WERI-Rb-1 (cell line): ENCODE measurements around the gene SMAD2.

ENCODE experiments used
- DNase-seq: peaks from one replicate; pipeline ENCODE4 v3.0.0-alpha.2; 2020
- H3K27ac ChIP-seq: fragments of 250-450 bp; sonication (Bioruptor Pico); 2 replicates; pipeline ENCODE4 v1.5.1; 2020; ENCODE audit warnings: mild to moderate bottlenecking, moderate library complexity
- H3K27me3 ChIP-seq: fragments of 250-450 bp; sonication (Bioruptor Pico); 2 replicates; pipeline ENCODE4 v1.5.1; 2021; ENCODE audit warnings: mild to moderate bottlenecking, low read depth, moderate library complexity; ENCODE audit not compliant: insufficient read depth, severe bottlenecking
- H3K36me3 ChIP-seq: fragments of 250-450 bp; sonication (Bioruptor Pico); 2 replicates; pipeline ENCODE4 v1.5.1; 2020; ENCODE audit warnings: mild to moderate bottlenecking, moderate library complexity
- H3K4me3 ChIP-seq: 2 replicates; pipeline ENCODE4 v1.5.1; 2011; ENCODE audit warnings: low read depth, mild to moderate bottlenecking, control low read depth, low read length
- H3K9me3 ChIP-seq: fragments of 250-450 bp; sonication (Bioruptor Pico); 2 replicates; pipeline ENCODE4 v1.5.1; 2021; ENCODE audit warnings: mild to moderate bottlenecking, moderate library complexity; ENCODE audit not compliant: severe bottlenecking
- CTCF ChIP-seq: IDR thresholded peaks from 2 replicates; pipeline ENCODE4 v1.5.1; 2011; ENCODE audit warnings: low read depth, mild to moderate bottlenecking, control low read depth, inconsistent platforms, low read length

SMAD2 gene

GRCh38 chr18:47797126-47797525 is 133.3 kb downstream of the SMAD2 start:
- TF ChIP-seq CTCF, result no peak
- Histone ChIP-seq H3K27ac (no peak overlapping the region), H3K9me3 (no peaks in the 10 kb centered on the region), H3K27me3 (peaks cover 2% of the 10 kb centered on the region), H3K36me3 (no peaks in the 10 kb centered on the region), H3K4me3 (no peak overlapping the region)
- DNase-seq, result no peak

GRCh38 chr18:47795434-47795814 is 135.0 kb downstream of the SMAD2 start:
- no peak for DNase-seq
- no peak for TF ChIP-seq CTCF

GRCh38 chr18:47794725-47795433 is 135.6 kb downstream of the SMAD2 start:
- no peak for TF ChIP-seq CTCF
- Histone ChIP-seq H3K36me3 (no peaks in the 10 kb centered on the region), H3K9me3 (no peaks in the 10 kb centered on the region), H3K27ac (no peak overlapping the region), H3K27me3 (no peaks in the 10 kb centered on the region), H3K4me3 (no peak overlapping the region)
- DNase-seq, result no peak

More at GRCh38 chr18:47795434-47795814, 135.0 kb downstream of the SMAD2 start:
- no peaks in the 10 kb centered on the region for H3K36me3 ChIP-seq
- H3K4me3 ChIP-seq, result no peak overlapping the region
- no peak overlapping the region for H3K27ac ChIP-seq
- H3K9me3 ChIP-seq, result no peaks in the 10 kb centered on the region
- H3K27me3 ChIP-seq, result peaks cover 2% of the 10 kb centered on the region

- H3K27me3 ChIP-seq, result no peaks in the 10 kb centered on the region
- no peaks in the 10 kb centered on the region for H3K9me3 ChIP-seq
- H3K4me3 ChIP-seq, result no peak overlapping the region
- DNase-seq, result no peak
- TF ChIP-seq CTCF, result no peak
- H3K36me3 ChIP-seq, result no peaks in the 10 kb centered on the region
- H3K27ac ChIP-seq, result no peak overlapping the region
Measured at GRCh38 chr18:47793609-47794008, 136.8 kb downstream of the SMAD2 start.

GRCh38 chr18:47791461-47791985 is 138.9 kb downstream of the SMAD2 start:
- H3K27ac ChIP-seq, result no peak overlapping the region
- H3K36me3 ChIP-seq, result no peaks in the 10 kb centered on the region
- TF ChIP-seq CTCF, result no peak
- no peaks in the 10 kb centered on the region for H3K27me3 ChIP-seq
- peak; percentile 52 for DNase-seq
- no peak overlapping the region for H3K4me3 ChIP-seq
- H3K9me3 ChIP-seq, result no peaks in the 10 kb centered on the region

GRCh38 chr18:47790036-47790435 is 140.4 kb downstream of the SMAD2 start:
- TF ChIP-seq CTCF, result no peak
- DNase-seq, result no peak
- H3K4me3 ChIP-seq, result no peak overlapping the region
- H3K36me3 ChIP-seq, result no peaks in the 10 kb centered on the region
- no peak overlapping the region for H3K27ac ChIP-seq
- peaks cover 4% of the 10 kb centered on the region for H3K9me3 ChIP-seq
- H3K27me3 ChIP-seq, result no peaks in the 10 kb centered on the region
